Measurements from ENCODE around the gene MNDA.

DNA sequence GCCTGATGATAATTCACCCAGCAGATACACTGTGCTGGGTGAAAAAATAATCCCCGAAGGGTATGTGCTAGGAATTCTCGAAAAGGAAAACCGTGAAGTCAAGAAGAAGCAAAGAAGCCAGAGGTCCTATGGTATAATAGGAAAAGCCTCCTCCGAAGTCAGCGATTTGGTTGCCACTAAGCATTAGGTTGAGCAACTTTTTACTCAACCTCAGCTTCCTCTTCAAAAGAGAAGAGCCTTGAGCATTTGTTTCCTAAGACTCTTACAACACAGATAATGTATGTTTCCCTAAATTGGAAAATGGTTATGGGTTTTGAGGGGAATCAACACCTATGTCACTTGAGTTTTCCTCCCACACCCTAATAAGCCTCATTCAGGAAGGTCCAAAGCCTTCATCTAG lies 21.3 kb upstream of the MNDA start:
- TF ChIP-seq, protein P1, sequence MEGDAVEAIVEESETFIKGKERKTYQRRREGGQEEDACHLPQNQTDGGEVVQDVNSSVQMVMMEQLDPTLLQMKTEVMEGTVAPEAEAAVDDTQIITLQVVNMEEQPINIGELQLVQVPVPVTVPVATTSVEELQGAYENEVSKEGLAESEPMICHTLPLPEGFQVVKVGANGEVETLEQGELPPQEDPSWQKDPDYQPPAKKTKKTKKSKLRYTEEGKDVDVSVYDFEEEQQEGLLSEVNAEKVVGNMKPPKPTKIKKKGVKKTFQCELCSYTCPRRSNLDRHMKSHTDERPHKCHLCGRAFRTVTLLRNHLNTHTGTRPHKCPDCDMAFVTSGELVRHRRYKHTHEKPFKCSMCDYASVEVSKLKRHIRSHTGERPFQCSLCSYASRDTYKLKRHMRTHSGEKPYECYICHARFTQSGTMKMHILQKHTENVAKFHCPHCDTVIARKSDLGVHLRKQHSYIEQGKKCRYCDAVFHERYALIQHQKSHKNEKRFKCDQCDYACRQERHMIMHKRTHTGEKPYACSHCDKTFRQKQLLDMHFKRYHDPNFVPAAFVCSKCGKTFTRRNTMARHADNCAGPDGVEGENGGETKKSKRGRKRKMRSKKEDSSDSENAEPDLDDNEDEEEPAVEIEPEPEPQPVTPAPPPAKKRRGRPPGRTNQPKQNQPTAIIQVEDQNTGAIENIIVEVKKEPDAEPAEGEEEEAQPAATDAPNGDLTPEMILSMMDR (IDR thresholded peaks at IDR 0.05): no peak
- TF ChIP-seq POLR2A (IDR thresholded peaks at IDR 0.05): no peak
